BLaER1 (cell line): ENCODE results near the gene HBD.
"Not testable (repeated sequence)": the region's sequence is repeated elsewhere in the genome, so short reads cannot be mapped to it uniquely, and the experiment has no call there.

Experiments
- H3K27ac ChIP-seq: shearing (Covaris generic); formaldehyde crosslinking; 2 replicates; pipeline ENCODE4 v1.8.1; 2022
- H3K27me3 ChIP-seq: shearing (Covaris generic); formaldehyde crosslinking; 2 replicates; pipeline ENCODE4 v1.8.1; 2022
- H3K36me3 ChIP-seq: shearing (Covaris generic); formaldehyde crosslinking; 2 replicates; pipeline ENCODE4 v1.8.1; 2022
- H3K4me1 ChIP-seq: shearing (Covaris generic); formaldehyde crosslinking; 2 replicates; pipeline ENCODE4 v1.8.1; 2022
- H3K4me2 ChIP-seq: shearing (Covaris generic); formaldehyde crosslinking; 2 replicates; pipeline ENCODE4 v1.8.1; 2022
- H3K4me3 ChIP-seq: shearing (Covaris generic); formaldehyde crosslinking; 2 replicates; pipeline ENCODE4 v1.8.1; 2022
- H3K9ac ChIP-seq: shearing (Covaris generic); formaldehyde crosslinking; 2 replicates; pipeline ENCODE4 v1.8.1; 2022
- H3K9me3 ChIP-seq: shearing (Covaris generic); formaldehyde crosslinking; 2 replicates; pipeline ENCODE4 v1.8.1; 2022
- H4K20me1 ChIP-seq: shearing (Covaris generic); formaldehyde crosslinking; 2 replicates; pipeline ENCODE4 v1.8.1; 2022
- Cebpa-rat ChIP-seq: shearing (Covaris generic); IDR thresholded peaks from 2 replicates; pipeline ENCODE4 v1.8.1; 2022

HBD gene

GRCh38 chr11:5274395-5274794 lies 40.1 kb upstream of the HBD start:
- no peak overlapping the region for H3K9ac ChIP-seq

DNA sequence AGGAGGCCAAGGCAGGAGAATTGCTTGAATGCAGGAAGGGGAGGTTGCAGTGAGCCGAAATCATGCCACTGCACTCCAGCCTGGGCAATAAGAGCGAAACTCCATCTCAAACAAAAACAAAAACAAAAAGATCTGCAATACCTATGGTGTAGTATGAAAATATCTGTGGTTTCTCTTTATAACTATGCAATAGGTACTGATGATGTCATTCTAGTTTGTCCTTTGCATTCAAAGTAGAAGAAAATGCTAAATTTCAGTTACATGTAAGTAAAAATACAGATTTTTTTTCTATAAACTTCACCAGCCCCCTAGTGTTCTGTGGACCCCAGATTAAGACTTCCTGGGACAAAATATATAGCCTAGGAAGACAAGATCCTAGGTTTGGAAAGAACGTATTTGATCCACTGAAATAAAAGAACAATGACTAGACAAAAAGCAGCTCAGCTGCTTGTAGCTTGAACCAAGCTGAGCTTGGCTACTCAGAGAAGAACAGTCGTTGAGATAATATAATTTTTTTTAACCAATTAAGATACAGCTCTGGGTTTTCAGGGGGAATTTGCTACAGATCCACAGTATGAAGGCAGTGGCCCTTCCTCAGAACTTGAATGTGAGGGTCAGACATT lies 38.2 kb upstream of the HBD start:
- no peaks in the 10 kb centered on the region for H3K36me3 ChIP-seq
- no peak overlapping the region for H3K4me3 ChIP-seq
- H3K9me3 ChIP-seq: no peaks in the 10 kb centered on the region
- no peak for TF ChIP-seq Cebpa-rat
- H3K9ac ChIP-seq: no peak overlapping the region
- no peaks in the 10 kb centered on the region for H3K27me3 ChIP-seq
- no peaks in the 10 kb centered on the region for H4K20me1 ChIP-seq
- no peaks in the 10 kb centered on the region for H3K4me1 ChIP-seq
- H3K4me2 ChIP-seq: no peak overlapping the region
- H3K27ac ChIP-seq: no peak overlapping the region

More at GRCh38 chr11:5274395-5274794, 40.1 kb upstream of the HBD start:
- TF ChIP-seq Cebpa-rat: no peak
- no peak overlapping the region for H3K4me3 ChIP-seq
- H3K36me3 ChIP-seq: no peaks in the 10 kb centered on the region
- H3K4me2 ChIP-seq: no peak overlapping the region
- no peaks in the 10 kb centered on the region for H4K20me1 ChIP-seq
- H3K27me3 ChIP-seq: no peaks in the 10 kb centered on the region
- H3K27ac ChIP-seq: no peak overlapping the region
- no peaks in the 10 kb centered on the region for H3K9me3 ChIP-seq
- no peaks in the 10 kb centered on the region for H3K4me1 ChIP-seq

- no peak within 1 kb of the TSS for H3K9ac ChIP-seq
- no peak within 1 kb of the TSS for H3K4me3 ChIP-seq
- H3K4me1 ChIP-seq: no peaks in the 10 kb centered on the region
- H3K27ac ChIP-seq: no peak within 1 kb of the TSS
- H3K27me3 ChIP-seq: no peaks in the 10 kb centered on the region
- no peak for TF ChIP-seq Cebpa-rat
- H3K9me3 ChIP-seq: no peaks in the 10 kb centered on the region
- H3K4me2 ChIP-seq: no peak within 1 kb of the TSS
- H3K36me3 ChIP-seq: no peaks in the 10 kb centered on the region
- H4K20me1 ChIP-seq: no peaks in the 10 kb centered on the region
These were observed 35.4 kb upstream of the HBD start, which contains the start of gene HBE1 for GRCh38 chr11:5269715-5270147. HBE1 (minus strand) TSS chr11:5269945; CDS start chr11:5269890, 55 bp downstream.

DNA sequence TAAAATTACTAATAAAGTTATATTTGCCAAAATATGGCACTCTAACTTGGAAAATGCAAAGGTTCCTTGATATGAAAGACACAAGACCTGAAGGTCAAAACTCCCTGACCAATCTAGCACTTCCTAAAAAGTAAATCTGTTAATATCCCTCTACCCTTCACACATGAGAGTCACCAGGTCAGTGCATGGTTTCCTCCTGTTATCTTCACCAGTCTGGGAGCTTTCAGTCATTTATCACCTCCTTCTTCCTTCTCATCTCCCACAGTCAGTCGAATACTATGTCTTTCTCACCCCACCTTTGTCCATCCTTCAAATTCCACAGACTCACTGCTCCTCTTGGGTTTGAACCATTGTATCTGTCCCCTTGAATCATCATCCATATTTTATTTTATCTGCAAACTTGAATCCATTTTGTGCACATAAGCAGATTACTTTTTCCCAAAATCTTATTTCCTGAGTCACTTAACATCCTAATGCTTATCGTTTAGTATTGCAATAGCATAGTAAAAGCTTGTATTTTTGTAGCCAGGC lies 32.8 kb upstream of the HBD start:
- H3K9ac ChIP-seq: no peak overlapping the region

GRCh38 chr11:5266609-5267008 lies 32.3 kb upstream of the HBD start:
- Histone ChIP-seq H3K9me3 (no peaks in the 10 kb centered on the region), H3K27me3 (no peaks in the 10 kb centered on the region), H4K20me1 (no peaks in the 10 kb centered on the region), H3K4me2 (no peak overlapping the region), H3K4me3 (no peak overlapping the region), H3K36me3 (no peaks in the 10 kb centered on the region), H3K4me1 (no peaks in the 10 kb centered on the region), H3K9ac (no peak overlapping the region), H3K27ac (no peak overlapping the region)
- no peak for TF ChIP-seq Cebpa-rat

More for the DNA sequence above, 32.8 kb upstream of the HBD start:
- H3K9me3 ChIP-seq: no peaks in the 10 kb centered on the region
- no peak overlapping the region for H3K4me2 ChIP-seq
- H4K20me1 ChIP-seq: no peaks in the 10 kb centered on the region
- H3K27me3 ChIP-seq: no peaks in the 10 kb centered on the region
- H3K27ac ChIP-seq: no peak overlapping the region
- no peak overlapping the region for H3K4me3 ChIP-seq
- no peaks in the 10 kb centered on the region for H3K36me3 ChIP-seq
- no peaks in the 10 kb centered on the region for H3K4me1 ChIP-seq
- TF ChIP-seq Cebpa-rat: no peak

- Histone ChIP-seq H3K36me3 (no peaks in the 10 kb centered on the region), H3K4me1 (no peaks in the 10 kb centered on the region), H3K9ac (no peak overlapping the region), H3K9me3 (no peaks in the 10 kb centered on the region), H4K20me1 (no peaks in the 10 kb centered on the region), H3K27me3 (no peaks in the 10 kb centered on the region), H3K4me2 (no peak overlapping the region), H3K27ac (no peak overlapping the region), H3K4me3 (no peak overlapping the region)
- TF ChIP-seq Cebpa-rat: no peak
These were observed 31.5 kb upstream of the HBD start for GRCh38 chr11:5265832-5266231.

- no peak for TF ChIP-seq Cebpa-rat
- Histone ChIP-seq H3K4me2 (no peak overlapping the region), H3K27me3 (no peaks in the 10 kb centered on the region), H3K4me3 (no peak overlapping the region), H3K4me1 (no peaks in the 10 kb centered on the region), H3K9me3 (no peaks in the 10 kb centered on the region), H3K9ac (no peak overlapping the region), H3K27ac (no peak overlapping the region), H3K36me3 (no peaks in the 10 kb centered on the region), H4K20me1 (no peaks in the 10 kb centered on the region)
These were observed 24.4 kb upstream of the HBD start for GRCh38 chr11:5258543-5259262.

- H3K27ac ChIP-seq: no peak overlapping the region
- H3K27me3 ChIP-seq: no peaks in the 10 kb centered on the region
- no peak overlapping the region for H3K4me3 ChIP-seq
- no peak overlapping the region for H3K4me2 ChIP-seq
- TF ChIP-seq Cebpa-rat: no peak
- H3K36me3 ChIP-seq: no peaks in the 10 kb centered on the region
- no peaks in the 10 kb centered on the region for H4K20me1 ChIP-seq
- H3K4me1 ChIP-seq: no peaks in the 10 kb centered on the region
- no peak overlapping the region for H3K9ac ChIP-seq
- H3K9me3 ChIP-seq: no peaks in the 10 kb centered on the region
These were observed 23.0 kb upstream of the HBD start for GRCh38 chr11:5257296-5257695.

GRCh38 chr11:5254646-5255413 lies 20.5 kb upstream of the HBD start, which contains the start of gene HBG2:
HBG2 (minus strand) TSS chr11:5254781; CDS start chr11:5254728, 53 bp downstream.
- not testable (repeated sequence) for H3K9me3 ChIP-seq, H3K9ac ChIP-seq, H3K36me3 ChIP-seq, H3K4me3 ChIP-seq, H3K27ac ChIP-seq, H3K4me1 ChIP-seq, H3K27me3 ChIP-seq, H3K4me2 ChIP-seq, H4K20me1 ChIP-seq

- H3K9ac ChIP-seq, H3K4me1 ChIP-seq, H3K9me3 ChIP-seq, H3K4me2 ChIP-seq, H3K27me3 ChIP-seq, H4K20me1 ChIP-seq, H3K36me3 ChIP-seq, H3K27ac ChIP-seq, H3K4me3 ChIP-seq: not testable (repeated sequence)
These were observed 19.7 kb upstream of the HBD start for GRCh38 chr11:5254023-5254422.

GRCh38 chr11:5253440-5253839 lies 19.2 kb upstream of the HBD start:
- H4K20me1 ChIP-seq, H3K36me3 ChIP-seq, H3K4me3 ChIP-seq, H3K9ac ChIP-seq, H3K27ac ChIP-seq, H3K4me2 ChIP-seq, H3K9me3 ChIP-seq, H3K27me3 ChIP-seq, H3K4me1 ChIP-seq: not testable (repeated sequence)
